Memory B cell (primary cell): ENCODE results near the gene AKAP8L.
"Not testable (repeated sequence)": the region's sequence is repeated elsewhere in the genome, so short reads cannot be mapped to it uniquely, and the experiment has no call there.

Experiments used
- ATAC-seq: fragments of 150-1000 bp; cut with Tn5 transposase; 2 replicates; pipeline ENCODE4 v1.10.0; 2021; ENCODE audit warnings: low read depth, mild to moderate bottlenecking, moderate library complexity
- DNase-seq, 2 donors: peaks; one replicate each; pipeline ENCODE4 v3.0.0; 2022; ENCODE audit warnings: low spot score in 2 of 2
- H3K27ac Mint-ChIP-seq: one replicate; pipeline ENCODE4 v1.8.0; 2022; ENCODE audit warnings: mild to moderate bottlenecking, moderate library complexity, mixed read lengths
- H3K27me3 Mint-ChIP-seq: one replicate; pipeline ENCODE4 v1.8.0; 2022; ENCODE audit warnings: mixed read lengths
- H3K36me3 Mint-ChIP-seq: one replicate; pipeline ENCODE4 v1.8.0; 2022; ENCODE audit warnings: mild to moderate bottlenecking, mixed read lengths
- H3K4me1 Mint-ChIP-seq: one replicate; pipeline ENCODE4 v1.8.0; 2022; ENCODE audit warnings: mixed read lengths
- H3K4me3 Mint-ChIP-seq: one replicate; pipeline ENCODE4 v1.8.0; 2022; ENCODE audit warnings: mild to moderate bottlenecking, moderate library complexity, mixed read lengths
- H3K9me3 Mint-ChIP-seq: one replicate; pipeline ENCODE4 v1.8.0; 2022; ENCODE audit warnings: mixed read lengths

Gene AKAP8L

GRCh38 chr19:15401397-15401710 lies 17.4 kb downstream of the AKAP8L start:
- Mint-ChIP-seq H3K4me1 (peaks cover 12% of the 10 kb centered on the region), H3K27me3 (no peaks in the 10 kb centered on the region), H3K4me3 (no peak overlapping the region), H3K36me3 (peaks cover 31% of the 10 kb centered on the region), H3K9me3 (no peaks in the 10 kb centered on the region), H3K27ac (no peak overlapping the region)
- ATAC-seq (no peak), DNase-seq (no peak)

- no peaks in the 10 kb centered on the region for H3K9me3 Mint-ChIP-seq
- no peak overlapping the region for H3K27ac Mint-ChIP-seq
- no peak for ATAC-seq
- no peak overlapping the region for H3K4me3 Mint-ChIP-seq
- peaks cover 10% of the 10 kb centered on the region for H3K4me1 Mint-ChIP-seq
- H3K27me3 Mint-ChIP-seq, result no peaks in the 10 kb centered on the region
- DNase-seq, result no peak
- H3K36me3 Mint-ChIP-seq, result peaks cover 34% of the 10 kb centered on the region
Observed at GRCh38 chr19:15400521-15401396, 18.0 kb downstream of the AKAP8L start.

- Mint-ChIP-seq H3K27ac (no peak overlapping the region), H3K4me1 (peaks cover 4% of the 10 kb centered on the region), H3K27me3 (no peaks in the 10 kb centered on the region), H3K4me3 (no peak overlapping the region), H3K36me3 (peaks cover 33% of the 10 kb centered on the region), H3K9me3 (no peaks in the 10 kb centered on the region)
- ATAC-seq, result no peak
- no peak for DNase-seq
Observed at GRCh38 chr19:15399635-15400034, 19.2 kb downstream of the AKAP8L start.

GRCh38 chr19:15399234-15399515 lies 19.6 kb downstream of the AKAP8L start:
- peaks cover 31% of the 10 kb centered on the region for H3K36me3 Mint-ChIP-seq
- no peak for ATAC-seq
- H3K27ac Mint-ChIP-seq, result no peak overlapping the region
- H3K4me1 Mint-ChIP-seq, result peaks cover 2% of the 10 kb centered on the region
- no peak overlapping the region for H3K4me3 Mint-ChIP-seq
- H3K9me3 Mint-ChIP-seq, result no peaks in the 10 kb centered on the region
- H3K27me3 Mint-ChIP-seq, result no peaks in the 10 kb centered on the region
- no peak for DNase-seq

- ATAC-seq (no peak), DNase-seq (no peak)
- Mint-ChIP-seq H3K27ac (no peak overlapping the region), H3K9me3 (no peaks in the 10 kb centered on the region), H3K36me3 (peaks cover 33% of the 10 kb centered on the region), H3K4me3 (no peak overlapping the region), H3K27me3 (no peaks in the 10 kb centered on the region), H3K4me1 (peaks cover 2% of the 10 kb centered on the region)
Observed at GRCh38 chr19:15398501-15399233, 20.1 kb downstream of the AKAP8L start.

- Mint-ChIP-seq H3K27ac (peak overlapping the region; percentile 38), H3K27me3 (no peaks in the 10 kb centered on the region), H3K36me3 (peaks cover 32% of the 10 kb centered on the region), H3K4me1 (no peaks in the 10 kb centered on the region), H3K4me3 (no peak overlapping the region), H3K9me3 (no peaks in the 10 kb centered on the region)
- no peak for DNase-seq
- ATAC-seq, result no peak
Observed at GRCh38 chr19:15397782-15398181, 21.0 kb downstream of the AKAP8L start.

- peaks cover 32% of the 10 kb centered on the region for H3K36me3 Mint-ChIP-seq
- ATAC-seq, result no peak
- H3K4me3 Mint-ChIP-seq, result no peak overlapping the region
Observed at GRCh38 chr19:15397236-15397635, 21.6 kb downstream of the AKAP8L start.

GRCh38 chr19:15396436-15396835 lies 22.4 kb downstream of the AKAP8L start:
- ATAC-seq (no peak), DNase-seq (no peak)
- no peaks in the 10 kb centered on the region for H3K4me1 Mint-ChIP-seq
- no peak overlapping the region for H3K27ac Mint-ChIP-seq
- H3K4me3 Mint-ChIP-seq, result no peak overlapping the region
- no peaks in the 10 kb centered on the region for H3K9me3 Mint-ChIP-seq
- peaks cover 32% of the 10 kb centered on the region for H3K36me3 Mint-ChIP-seq
- no peaks in the 10 kb centered on the region for H3K27me3 Mint-ChIP-seq

More at GRCh38 chr19:15397236-15397635, 21.6 kb downstream of the AKAP8L start:
- H3K9me3 Mint-ChIP-seq, result no peaks in the 10 kb centered on the region
- H3K4me1 Mint-ChIP-seq, result no peaks in the 10 kb centered on the region
- peak overlapping the region; percentile 38 for H3K27ac Mint-ChIP-seq
- no peaks in the 10 kb centered on the region for H3K27me3 Mint-ChIP-seq
- no peak for DNase-seq

GRCh38 chr19:15395251-15395650 lies 23.5 kb downstream of the AKAP8L start:
- not testable (repeated sequence) for H3K27ac Mint-ChIP-seq, H3K27me3 Mint-ChIP-seq, ATAC-seq, DNase-seq, H3K4me1 Mint-ChIP-seq, H3K9me3 Mint-ChIP-seq, H3K4me3 Mint-ChIP-seq
- H3K36me3 Mint-ChIP-seq, result peaks cover 35% of the 10 kb centered on the region

GRCh38 chr19:15394426-15394825 lies 24.4 kb downstream of the AKAP8L start:
- ATAC-seq, result no peak
- Mint-ChIP-seq H3K27ac (peak overlapping the region; percentile 6), H3K36me3 (peaks cover 37% of the 10 kb centered on the region), H3K9me3 (no peaks in the 10 kb centered on the region), H3K27me3 (no peaks in the 10 kb centered on the region), H3K4me3 (no peak overlapping the region), H3K4me1 (peaks cover 5% of the 10 kb centered on the region)
- DNase-seq, result no peak

GRCh38 chr19:15393963-15394362 lies 24.8 kb downstream of the AKAP8L start:
- peak overlapping the region; percentile 6 for H3K27ac Mint-ChIP-seq
- H3K4me3 Mint-ChIP-seq, result no peak overlapping the region
- no peak for ATAC-seq
- DNase-seq, result no peak
- H3K4me1 Mint-ChIP-seq, result peaks cover 5% of the 10 kb centered on the region
- H3K27me3 Mint-ChIP-seq, result no peaks in the 10 kb centered on the region
- no peaks in the 10 kb centered on the region for H3K9me3 Mint-ChIP-seq
- H3K36me3 Mint-ChIP-seq, result peaks cover 39% of the 10 kb centered on the region

- peaks cover 13% of the 10 kb centered on the region for H3K36me3 Mint-ChIP-seq
- peaks cover 5% of the 10 kb centered on the region for H3K4me1 Mint-ChIP-seq
- peak; percentile 21 for ATAC-seq
- DNase-seq, result no peak
- H3K4me3 Mint-ChIP-seq, result no peak overlapping the region
- no peaks in the 10 kb centered on the region for H3K27me3 Mint-ChIP-seq
- H3K9me3 Mint-ChIP-seq, result no peaks in the 10 kb centered on the region
- H3K27ac Mint-ChIP-seq, result peak overlapping the region; percentile 73
Observed at GRCh38 chr19:15390814-15391213, 28.0 kb downstream of the AKAP8L start.

GRCh38 chr19:15381864-15382263 lies 36.9 kb downstream of the AKAP8L start:
- Mint-ChIP-seq H3K9me3 (no peaks in the 10 kb centered on the region), H3K27ac (peak overlapping the region; percentile 98), H3K4me3 (peak overlapping the region; percentile 35), H3K4me1 (peaks cover 25% of the 10 kb centered on the region), H3K27me3 (no peaks in the 10 kb centered on the region), H3K36me3 (no peaks in the 10 kb centered on the region)
- no peak for DNase-seq
- no peak for ATAC-seq

- Mint-ChIP-seq H3K27ac (peak overlapping the region; percentile 98), H3K4me3 (peak overlapping the region; percentile 35), H3K36me3 (no peaks in the 10 kb centered on the region), H3K4me1 (peaks cover 28% of the 10 kb centered on the region), H3K9me3 (no peaks in the 10 kb centered on the region), H3K27me3 (no peaks in the 10 kb centered on the region)
- ATAC-seq, result no peak
- no peak for DNase-seq
Observed at GRCh38 chr19:15381429-15381828, 37.4 kb downstream of the AKAP8L start.
